Globus pallidus (tissue), 1 donor: ENCODE data around the gene PEAK1.

Experiments
- DNase-seq: peaks from one replicate; pipeline ENCODE4 v3.0.0-alpha.2; 2015; ENCODE audit warnings: low spot score

PEAK1 gene

GRCh38 chr15:77419836-77420609 is at the start of gene PEAK1:
TSS of gene PEAK1 (minus strand) at chr15:77420104. CDS start at chr15:77181926, 238,178 bp downstream.
- DNase-seq: peak; percentile 99

GRCh38 chr15:77468896-77469295 is 49.0 kb upstream of the PEAK1 start:
- no peak for DNase-seq

GRCh38 chr15:77466521-77466920 is 46.6 kb upstream of the PEAK1 start:
- DNase-seq: no peak

- DNase-seq: no peak
Observed at GRCh38 chr15:77464129-77464865, 44.4 kb upstream of the PEAK1 start.

GRCh38 chr15:77461486-77461885 is 41.6 kb upstream of the PEAK1 start:
- no peak for DNase-seq

- DNase-seq: no peak
Observed at GRCh38 chr15:77459031-77459430, 39.1 kb upstream of the PEAK1 start.

GRCh38 chr15:77457905-77458265 is 38.0 kb upstream of the PEAK1 start:
- no peak for DNase-seq

GRCh38 chr15:77457191-77457904 is 37.4 kb upstream of the PEAK1 start:
- DNase-seq: no peak

- DNase-seq: no peak
Observed at GRCh38 chr15:77456746-77457145, 36.8 kb upstream of the PEAK1 start.

GRCh38 chr15:77455696-77456321 is 35.9 kb upstream of the PEAK1 start:
- DNase-seq: no peak

GRCh38 chr15:77454951-77455350 is 35.0 kb upstream of the PEAK1 start:
- no peak for DNase-seq

- DNase-seq: no peak
Observed at GRCh38 chr15:77454265-77454664, 34.4 kb upstream of the PEAK1 start.

- no peak for DNase-seq
Observed at GRCh38 chr15:77446840-77447390, 27.0 kb upstream of the PEAK1 start.

GRCh38 chr15:77440378-77440999 is 20.6 kb upstream of the PEAK1 start:
- DNase-seq: no peak

GRCh38 chr15:77437264-77437663 is 17.4 kb upstream of the PEAK1 start:
- no peak for DNase-seq

GRCh38 chr15:77436822-77437221 is 16.9 kb upstream of the PEAK1 start:
- no peak for DNase-seq

GRCh38 chr15:77430652-77431051 is 10.7 kb upstream of the PEAK1 start:
- no peak for DNase-seq

- DNase-seq: no peak
Observed at GRCh38 chr15:77430213-77430612, 10.3 kb upstream of the PEAK1 start.

GRCh38 chr15:77426871-77427270 is 7.0 kb upstream of the PEAK1 start:
- no peak for DNase-seq

GRCh38 chr15:77426377-77426776 is 6.5 kb upstream of the PEAK1 start:
- DNase-seq: no peak

- no peak for DNase-seq
Observed at GRCh38 chr15:77425104-77425503, 5.2 kb upstream of the PEAK1 start.

- DNase-seq: no peak
Observed at GRCh38 chr15:77421370-77421700, 1.4 kb upstream of the PEAK1 start.
